Measurements from ENCODE around the gene OSBPL7.

GRCh38 chr17:47853616-47854015 lies 32.0 kb upstream of the OSBPL7 start:
- TF ChIP-seq EZH2 (IDR thresholded peaks at IDR 0.05; ENCODE audit: insufficient read depth, low read length) = no peak
- TF ChIP-seq, protein P1, sequence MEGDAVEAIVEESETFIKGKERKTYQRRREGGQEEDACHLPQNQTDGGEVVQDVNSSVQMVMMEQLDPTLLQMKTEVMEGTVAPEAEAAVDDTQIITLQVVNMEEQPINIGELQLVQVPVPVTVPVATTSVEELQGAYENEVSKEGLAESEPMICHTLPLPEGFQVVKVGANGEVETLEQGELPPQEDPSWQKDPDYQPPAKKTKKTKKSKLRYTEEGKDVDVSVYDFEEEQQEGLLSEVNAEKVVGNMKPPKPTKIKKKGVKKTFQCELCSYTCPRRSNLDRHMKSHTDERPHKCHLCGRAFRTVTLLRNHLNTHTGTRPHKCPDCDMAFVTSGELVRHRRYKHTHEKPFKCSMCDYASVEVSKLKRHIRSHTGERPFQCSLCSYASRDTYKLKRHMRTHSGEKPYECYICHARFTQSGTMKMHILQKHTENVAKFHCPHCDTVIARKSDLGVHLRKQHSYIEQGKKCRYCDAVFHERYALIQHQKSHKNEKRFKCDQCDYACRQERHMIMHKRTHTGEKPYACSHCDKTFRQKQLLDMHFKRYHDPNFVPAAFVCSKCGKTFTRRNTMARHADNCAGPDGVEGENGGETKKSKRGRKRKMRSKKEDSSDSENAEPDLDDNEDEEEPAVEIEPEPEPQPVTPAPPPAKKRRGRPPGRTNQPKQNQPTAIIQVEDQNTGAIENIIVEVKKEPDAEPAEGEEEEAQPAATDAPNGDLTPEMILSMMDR (IDR thresholded peaks at IDR 0.05; ENCODE audit: insufficient read depth, low read depth, low read length) = no peak

All from astrocyte (in vitro differentiated cells and primary cell).